ENCODE data around the gene SLX9.

- TF ChIP-seq CTCF (IDR thresholded peaks at IDR 0.05; ENCODE audit: insufficient read depth, low read depth, low read length) = no peak
- no peak for TF ChIP-seq EZH2 (IDR thresholded peaks at IDR 0.05; ENCODE audit: insufficient read depth, low read length)
Measured at GRCh38 chr21:44984792-44985440, 45.1 kb downstream of the SLX9 start.

Data from astrocyte (in vitro differentiated cells and primary cell).